Endometrial microvascular endothelial cells (primary cell): ENCODE results near the gene RFXAP. TPM values are rescaled to one million over a fixed set of nuclear protein-coding genes. Genes with fewer than 3 reads are reported as not detected.

Experiments
- in situ Hi-C: cut with HindIII; loops from 2 replicates; pipeline ENCODE4 v1.10.0; 2017; ENCODE audit warnings: low sequenced_read_pairs, low pct_unique_long_range_greater_than_20kb; ENCODE audit errors: inconsistent ontology term
- total RNA-seq: library from RNA; depleted of rRNA; stranded (reverse); fragments of >200 nt; gene quantifications from one replicate; pipeline ENCODE4 v1.2.3, GENCODE V29; 2015; ENCODE audit errors: inconsistent ontology term

The RFXAP gene
- total RNA-seq, 1 donor from 2014 or later, result 1.3 TPM

GRCh38 chr13:36813225-36813624 is 5.8 kb upstream of the RFXAP start:
- in situ Hi-C loops, result no loop called here

DNA sequence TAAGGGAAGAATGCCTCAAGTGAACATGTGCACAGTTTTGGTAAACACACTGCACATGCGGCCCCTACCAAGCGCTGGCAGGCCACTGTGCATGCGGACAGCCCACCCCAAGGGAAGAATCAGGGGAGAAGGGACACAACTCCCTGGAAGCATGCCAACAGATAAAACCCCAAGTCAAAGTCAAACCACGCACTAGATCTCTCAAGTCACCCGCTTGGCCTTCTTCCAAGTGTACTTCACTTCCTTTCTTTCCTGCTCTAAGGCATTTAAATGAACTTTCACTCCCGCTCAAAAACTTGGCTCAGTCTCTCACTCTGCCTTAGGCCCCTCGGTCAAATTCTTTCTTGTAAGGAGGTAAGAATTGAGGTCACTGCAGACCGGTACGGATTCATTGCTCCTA is 4.6 kb upstream of the RFXAP start:
- in situ Hi-C loops, result no loop called here

DNA sequence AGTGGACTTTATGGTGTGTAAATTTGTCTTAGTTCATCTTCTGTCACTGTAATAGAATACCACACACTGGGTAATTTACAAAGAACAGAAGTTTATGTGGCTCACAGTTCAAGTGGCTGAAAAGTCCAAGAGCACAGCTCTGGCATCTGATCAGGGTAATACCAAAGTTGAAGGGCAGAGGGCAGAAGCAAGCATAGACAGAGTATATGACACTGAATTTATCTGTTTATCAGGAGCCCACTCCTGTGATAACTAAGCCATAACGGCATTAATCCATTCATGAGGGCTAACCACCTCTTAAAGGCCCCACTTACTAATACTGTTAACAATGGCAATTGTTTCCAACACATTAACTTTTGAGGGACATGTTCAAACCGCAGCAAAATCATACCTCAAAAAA is 4.0 kb upstream of the RFXAP start:
- in situ Hi-C loops, result no loop called here

- in situ Hi-C loops, result no loop called here
Measured at GRCh38 chr13:36817996-36818803, 822 bp upstream of the RFXAP start.

DNA sequence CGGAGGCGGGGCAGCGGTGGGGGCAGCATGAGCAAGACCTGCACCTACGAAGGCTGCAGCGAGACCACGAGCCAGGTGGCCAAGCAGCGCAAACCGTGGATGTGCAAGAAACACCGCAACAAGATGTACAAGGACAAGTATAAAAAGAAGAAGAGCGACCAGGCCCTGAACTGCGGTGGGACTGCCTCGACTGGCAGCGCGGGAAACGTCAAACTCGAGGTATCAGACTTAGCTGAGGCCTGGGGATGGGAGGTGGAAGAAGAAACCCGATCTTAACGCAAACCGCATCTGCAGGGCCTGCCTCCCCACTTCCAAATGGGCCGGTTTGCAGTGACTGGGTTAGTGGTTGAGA is 693 bp downstream of the RFXAP start:
- in situ Hi-C loops, result no loop called here

DNA sequence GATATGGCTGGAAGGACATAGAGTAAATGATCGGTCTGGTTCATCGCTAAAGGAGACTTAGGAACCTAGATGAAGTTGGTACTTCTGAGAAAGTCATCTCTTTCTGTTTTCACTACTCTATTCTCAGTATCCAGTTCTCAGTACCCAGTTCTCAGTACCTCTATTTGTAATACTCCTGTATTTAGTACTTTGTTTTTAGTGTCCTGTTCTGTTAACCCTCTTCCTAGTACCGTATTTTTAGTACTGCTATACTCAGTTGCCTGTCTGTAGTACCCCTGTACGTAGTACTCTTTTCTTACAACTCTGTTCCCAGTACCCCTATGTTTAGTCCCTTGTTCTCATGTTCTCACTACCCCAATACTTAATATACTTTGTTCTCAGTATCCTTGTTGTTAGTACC is 1.2 kb downstream of the RFXAP start:
- in situ Hi-C loops, result no loop called here

GRCh38 chr13:36822785-36823184 is 3.8 kb downstream of the RFXAP start:
- in situ Hi-C loops, result no loop called here

GRCh38 chr13:36829753-36830152 is 10.7 kb downstream of the RFXAP start:
- in situ Hi-C loops, result no loop called here

DNA sequence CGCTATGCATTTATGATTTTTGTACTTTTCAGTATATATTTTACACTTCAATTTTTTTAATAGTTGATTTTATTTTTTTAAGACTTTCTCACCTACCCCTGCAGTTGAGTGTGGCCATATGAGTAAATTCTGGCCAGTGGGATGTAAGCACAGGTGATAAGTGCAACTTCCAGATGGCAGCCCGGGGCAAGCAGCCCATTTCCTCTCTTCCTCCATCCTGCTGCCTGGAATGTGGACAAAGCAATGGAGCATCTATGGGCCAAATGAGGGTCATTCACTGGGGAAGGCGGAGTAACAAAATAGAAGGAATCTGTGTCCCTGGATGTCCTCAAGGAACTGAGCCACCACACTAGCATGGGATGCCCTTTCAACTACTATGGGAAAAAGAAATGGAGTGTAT is 12.3 kb downstream of the RFXAP start:
- in situ Hi-C loops, result no loop called here

- in situ Hi-C loops, result no loop called here
Measured at GRCh38 chr13:36834299-36834698, 15.3 kb downstream of the RFXAP start.

DNA sequence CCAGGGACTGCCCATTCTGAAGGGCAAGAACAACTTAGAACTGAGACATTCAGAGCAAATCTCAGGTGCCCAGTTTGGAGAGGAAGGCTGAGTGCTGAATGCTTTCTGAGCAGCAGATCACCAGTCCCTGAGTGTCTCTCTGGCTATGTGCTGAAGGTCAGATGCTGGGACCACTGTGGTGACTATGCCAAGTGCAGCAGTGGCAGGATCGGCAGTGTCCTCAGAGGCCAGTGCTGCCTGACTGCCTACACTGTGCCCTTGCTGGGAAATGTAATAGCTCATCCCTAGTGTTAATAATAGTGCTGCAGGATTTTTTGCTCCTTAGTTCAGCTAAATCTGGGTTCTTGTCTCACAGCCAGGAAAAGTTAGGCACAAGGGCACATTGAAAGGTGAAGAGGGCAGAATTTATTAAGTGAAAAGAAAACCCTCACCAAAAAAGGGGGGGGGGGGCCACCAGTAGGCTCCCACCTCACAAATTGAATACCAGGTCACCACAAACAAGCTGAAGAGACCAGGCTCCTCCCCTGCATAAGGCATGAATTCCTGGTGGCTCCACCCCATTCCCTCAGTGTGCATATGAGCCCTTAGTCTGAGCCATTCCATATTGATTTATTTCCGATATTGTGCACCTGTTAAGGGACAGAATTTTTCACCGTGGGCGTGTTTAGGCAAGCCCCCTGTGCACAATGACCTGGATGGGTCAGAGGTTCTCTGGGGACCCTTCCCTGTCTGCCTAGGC is 18.5 kb downstream of the RFXAP start:
- in situ Hi-C loops, result no loop called here

- in situ Hi-C loops, result no loop called here
Measured at GRCh38 chr13:36839281-36839680, 20.3 kb downstream of the RFXAP start.

DNA sequence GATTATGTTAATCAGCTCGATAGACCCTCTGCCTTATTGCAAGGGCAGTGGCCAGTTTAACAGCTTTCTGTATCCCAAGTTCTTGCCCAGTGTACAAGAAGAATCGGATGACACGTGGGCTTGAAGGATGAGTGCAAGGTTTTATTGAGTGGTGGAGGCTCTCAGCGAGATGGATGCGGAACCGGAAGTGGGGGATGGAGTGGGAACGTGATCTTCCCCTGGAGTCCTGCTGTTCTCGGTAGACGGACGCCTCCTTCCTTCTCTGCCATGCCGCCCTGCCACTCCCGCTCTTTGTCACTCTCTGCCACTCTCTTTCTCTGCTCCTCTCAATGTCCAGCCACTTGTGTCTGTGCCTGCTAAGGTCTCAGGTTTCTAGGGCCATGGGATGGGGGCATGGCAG is 21.0 kb downstream of the RFXAP start:
- in situ Hi-C loops, result no loop called here

- in situ Hi-C loops, result no loop called here
Measured at GRCh38 chr13:36840718-36841250, 21.8 kb downstream of the RFXAP start.

DNA sequence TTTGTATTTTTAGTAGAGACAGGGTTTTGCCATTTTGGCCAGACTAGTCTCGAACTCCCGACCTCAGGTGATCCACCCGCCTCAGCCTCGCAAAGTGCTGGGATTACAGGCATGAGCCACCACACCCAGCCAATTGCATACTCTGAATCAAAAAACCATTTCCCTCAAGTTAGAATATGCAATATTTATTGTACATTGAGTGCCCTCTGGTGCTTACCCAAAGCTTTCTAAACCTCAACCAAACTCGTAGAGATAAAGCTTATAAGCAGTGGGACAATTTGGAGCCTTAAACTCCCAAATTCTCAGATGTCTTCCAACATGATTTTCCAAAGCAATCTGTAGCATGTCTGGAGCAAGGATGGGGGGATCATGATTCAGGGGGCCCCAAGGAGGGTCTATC is 22.4 kb downstream of the RFXAP start:
- in situ Hi-C loops, result no loop called here

DNA sequence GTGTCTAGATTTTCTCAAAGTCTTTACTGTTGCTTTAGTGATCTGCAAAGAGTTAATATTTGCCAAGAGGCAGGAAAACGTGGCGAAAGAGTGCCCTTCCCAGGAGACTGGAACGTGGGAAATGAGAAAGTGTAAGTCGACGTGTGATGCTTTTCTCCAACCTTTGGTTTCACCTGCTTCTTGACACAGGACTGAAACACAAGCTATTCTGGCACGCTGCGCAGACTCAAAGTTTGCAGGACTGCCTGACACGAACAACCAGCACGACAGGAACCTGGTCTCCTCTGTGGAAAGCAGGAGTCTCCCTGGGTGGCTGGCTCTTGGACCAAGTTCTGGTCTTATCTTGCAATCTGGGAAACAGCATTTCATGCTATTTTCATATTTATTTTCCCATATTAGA is 28.6 kb downstream of the RFXAP start:
- in situ Hi-C loops, result no loop called here

DNA sequence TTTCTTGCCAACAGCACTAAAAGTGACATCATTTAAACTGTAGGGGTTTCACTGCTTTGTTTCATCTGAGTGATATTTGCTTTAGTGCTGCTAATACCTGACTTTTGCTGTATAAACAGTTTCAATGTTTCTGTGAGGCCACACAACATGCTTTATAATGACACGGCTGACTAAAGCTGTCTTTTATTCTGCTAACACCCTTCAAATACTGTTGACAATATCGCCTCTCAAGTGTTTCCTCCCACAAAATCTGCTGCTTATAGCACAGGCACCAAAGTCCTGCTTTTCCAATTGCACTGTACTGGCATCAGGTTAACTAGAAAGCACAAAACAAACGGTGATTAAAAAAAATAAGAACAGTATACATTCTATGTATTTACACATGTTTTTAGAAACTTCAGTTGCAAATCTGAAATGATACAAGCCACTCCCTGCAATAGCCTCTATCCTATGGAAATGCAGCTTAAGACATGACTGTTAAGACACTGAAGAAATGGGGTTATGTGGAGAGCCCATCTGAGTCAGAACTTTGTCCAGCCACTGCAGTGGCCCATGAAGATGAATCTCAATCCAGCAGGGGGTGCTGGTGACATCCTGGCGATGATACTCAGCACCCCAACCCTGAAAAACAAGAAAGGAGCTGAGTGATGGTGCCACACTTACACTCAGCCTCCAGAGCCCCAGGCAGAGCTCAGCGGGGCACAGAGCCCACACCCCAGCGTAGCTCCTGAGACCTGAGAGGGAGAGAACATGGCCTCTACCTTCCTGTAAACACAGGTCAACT is 29.4 kb downstream of the RFXAP start:
- in situ Hi-C loops, result no loop called here

DNA sequence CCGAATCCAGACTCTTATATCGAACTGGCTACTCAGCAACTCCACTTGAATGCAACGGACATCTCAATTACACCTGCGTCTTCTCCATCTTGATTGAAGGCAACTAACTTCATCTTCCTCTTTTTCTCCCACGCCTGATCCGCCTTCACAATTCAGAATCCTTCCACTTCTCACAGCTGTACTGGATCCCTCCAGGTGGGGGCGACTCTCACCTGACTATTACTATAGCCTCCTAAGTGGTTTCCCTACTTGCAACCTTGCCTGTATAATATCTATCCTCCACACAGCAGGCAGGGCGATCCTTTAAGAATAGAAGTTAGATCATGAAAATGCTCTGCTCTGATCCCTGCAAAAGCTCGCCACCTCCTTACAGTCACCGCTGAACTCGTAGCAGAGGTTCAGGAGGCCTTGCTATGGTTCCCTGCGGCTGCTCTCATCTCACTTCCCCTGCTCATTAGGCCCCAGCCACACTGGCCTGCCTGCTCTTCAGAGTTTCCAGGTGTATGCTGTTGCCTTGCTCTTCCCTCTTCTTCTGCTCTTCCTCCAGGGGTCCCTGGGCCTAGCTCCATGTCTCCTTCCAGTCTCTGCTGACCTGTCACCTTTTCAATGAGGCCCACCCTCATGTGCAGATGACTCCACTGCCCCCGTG is 31.9 kb downstream of the RFXAP start:
- in situ Hi-C loops, result loop anchor here (10.0 kb wide), 1 partner anchor 134 kb away; no protein-coding TSS in a partner anchor

GRCh38 chr13:36857253-36857652 is 38.2 kb downstream of the RFXAP start:
- in situ Hi-C loops, result loop anchor here (10.0 kb wide), 1 partner anchor 128 kb away; no protein-coding TSS in a partner anchor
